KBM-7 (cell line): Measurements from ENCODE around the gene TRPC3.
"Not testable (repeated sequence)": the region's sequence is repeated elsewhere in the genome, so short reads cannot be mapped to it uniquely, and the experiment has no call there.

Source experiments
- DNase-seq: peaks from one replicate; pipeline ENCODE4 v3.0.0-alpha.2; 2015
- in situ Hi-C: fragments of 300-500 bp; cut with MboI; formaldehyde crosslinking; loops from 2 replicates; pipeline ENCODE4 v1.14.3; 2020; ENCODE audit warnings: low sequenced_read_pairs, low pct_unique_long_range_greater_than_20kb, mixed read lengths

Gene TRPC3

DNA sequence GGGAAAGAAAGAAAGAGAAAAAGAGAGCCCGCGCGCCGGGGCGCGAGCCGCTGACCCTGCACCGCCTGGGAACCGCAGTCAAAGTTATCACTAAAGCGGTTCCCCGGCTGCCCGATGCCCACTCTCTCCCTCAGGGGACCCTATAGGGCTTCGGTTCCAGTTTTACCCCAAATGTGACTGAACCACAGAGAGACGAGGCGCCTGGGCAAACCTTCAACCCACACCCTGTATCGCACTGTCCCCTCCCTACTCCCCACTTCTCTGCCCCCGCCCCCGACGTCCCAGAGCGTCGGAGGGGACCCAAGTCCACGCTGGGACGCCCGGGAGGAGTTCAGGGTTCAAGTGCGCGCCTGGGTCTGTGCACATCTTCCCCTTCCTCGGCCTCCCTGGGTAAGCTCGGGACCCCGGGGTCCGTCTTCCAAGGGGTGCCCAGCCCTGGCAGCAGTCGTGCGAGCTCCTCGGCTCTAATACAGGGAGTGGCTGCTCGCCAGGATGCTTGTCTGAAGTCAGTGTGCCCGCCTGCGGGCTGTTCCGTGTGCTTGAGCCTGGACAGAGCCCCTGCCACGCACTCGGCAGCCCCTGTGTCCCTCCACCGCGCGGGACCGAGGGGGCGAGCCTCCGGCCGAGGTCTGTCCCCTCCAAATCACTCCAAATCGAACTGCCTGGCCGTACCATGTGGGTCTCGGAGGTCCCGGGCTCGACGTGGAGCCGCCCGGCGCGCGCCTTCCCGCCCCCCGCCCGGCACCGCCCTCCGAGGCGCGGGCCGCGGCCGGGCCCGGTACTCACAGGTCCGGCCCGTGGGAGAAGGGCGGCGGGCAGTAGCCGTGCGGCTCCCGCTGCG is 960 bp downstream of the TRPC3 start:
- peak; percentile 23 for DNase-seq
- in situ Hi-C loops, result no loop called here

DNA sequence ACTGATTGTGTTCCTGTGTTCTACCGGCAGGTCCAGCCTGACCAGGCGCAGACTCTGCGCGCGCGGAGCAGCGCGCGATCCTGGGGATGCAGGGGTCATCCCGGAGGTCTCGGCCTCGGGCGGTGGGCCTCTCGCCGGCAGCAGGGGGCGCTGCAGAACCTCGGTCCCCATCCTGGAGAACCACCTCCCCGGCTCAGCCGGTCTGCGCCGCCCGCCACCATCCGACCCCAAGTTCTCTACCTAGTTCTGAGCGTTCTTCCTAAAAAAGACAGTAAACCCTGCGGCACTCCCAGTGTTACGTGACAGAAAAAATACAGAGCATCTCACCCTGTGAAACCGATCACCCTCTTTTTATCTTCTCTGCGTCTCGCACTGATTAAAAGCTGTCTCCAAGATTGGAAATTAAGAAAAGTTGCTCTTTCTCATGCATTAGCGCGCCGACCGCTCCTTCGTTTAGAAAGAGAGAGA is 1.6 kb downstream of the TRPC3 start:
- peak; percentile 75 for DNase-seq
- in situ Hi-C loops, result no loop called here

DNA sequence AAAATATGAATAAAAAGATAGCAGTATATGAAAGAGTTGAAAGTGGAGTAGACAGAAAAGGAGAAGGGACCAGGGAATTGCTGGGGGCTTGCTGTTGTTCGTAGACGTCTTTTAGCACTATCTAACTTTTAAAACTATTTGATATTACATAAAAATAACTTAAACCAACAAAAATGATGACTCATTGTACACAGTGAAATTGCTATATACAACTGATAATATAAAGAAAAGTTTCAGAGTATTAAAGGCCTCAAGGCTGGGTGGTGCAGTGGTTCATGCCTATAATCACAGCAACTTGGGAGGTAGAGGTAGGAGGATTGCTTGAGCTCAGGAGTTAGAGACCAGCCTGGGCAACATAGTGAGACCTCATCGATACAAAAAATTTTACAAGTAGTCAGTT is 5.2 kb downstream of the TRPC3 start:
- in situ Hi-C loops, result no loop called here
- DNase-seq, result no peak

DNA sequence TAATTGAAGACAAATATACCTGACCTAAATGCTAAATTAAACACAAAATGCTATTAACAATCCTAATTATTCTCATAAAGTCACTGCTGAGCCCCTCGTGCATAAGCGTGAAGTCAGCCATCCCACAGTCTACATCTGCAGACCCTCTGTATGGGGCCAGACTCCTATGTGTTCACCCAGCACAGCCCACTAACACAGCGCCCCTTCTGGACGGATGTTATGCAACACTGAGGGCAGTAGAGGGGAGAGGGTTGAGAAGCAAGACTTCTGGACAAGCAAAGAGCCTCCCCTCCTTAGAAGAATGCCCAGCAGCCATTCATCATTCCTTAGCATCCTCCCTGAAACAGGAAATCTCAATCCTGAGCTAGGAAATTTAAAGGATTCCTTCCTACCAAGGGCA is 7.9 kb downstream of the TRPC3 start:
- in situ Hi-C loops, result no loop called here
- DNase-seq, result no peak

DNA sequence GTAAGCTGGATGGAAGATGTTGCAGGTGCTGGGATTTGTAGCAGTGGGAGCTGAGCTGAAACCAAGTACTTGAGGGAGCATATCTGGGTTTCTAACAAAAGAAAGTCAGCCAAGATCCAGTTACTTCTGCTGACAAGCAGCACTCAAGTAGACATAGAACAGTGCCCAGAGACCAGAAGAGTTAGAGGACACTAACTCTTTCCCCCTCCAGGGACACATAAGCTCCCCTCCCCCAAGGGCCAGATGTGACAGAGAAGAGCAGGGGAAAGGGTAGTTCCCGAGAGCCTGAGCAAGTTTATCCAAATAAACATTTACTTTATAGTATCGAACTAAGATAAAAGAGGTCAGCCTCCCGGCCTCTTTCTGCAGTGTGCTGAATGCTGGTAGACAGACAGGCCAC is 12.2 kb downstream of the TRPC3 start:
- in situ Hi-C loops, result no loop called here
- no peak for DNase-seq

DNA sequence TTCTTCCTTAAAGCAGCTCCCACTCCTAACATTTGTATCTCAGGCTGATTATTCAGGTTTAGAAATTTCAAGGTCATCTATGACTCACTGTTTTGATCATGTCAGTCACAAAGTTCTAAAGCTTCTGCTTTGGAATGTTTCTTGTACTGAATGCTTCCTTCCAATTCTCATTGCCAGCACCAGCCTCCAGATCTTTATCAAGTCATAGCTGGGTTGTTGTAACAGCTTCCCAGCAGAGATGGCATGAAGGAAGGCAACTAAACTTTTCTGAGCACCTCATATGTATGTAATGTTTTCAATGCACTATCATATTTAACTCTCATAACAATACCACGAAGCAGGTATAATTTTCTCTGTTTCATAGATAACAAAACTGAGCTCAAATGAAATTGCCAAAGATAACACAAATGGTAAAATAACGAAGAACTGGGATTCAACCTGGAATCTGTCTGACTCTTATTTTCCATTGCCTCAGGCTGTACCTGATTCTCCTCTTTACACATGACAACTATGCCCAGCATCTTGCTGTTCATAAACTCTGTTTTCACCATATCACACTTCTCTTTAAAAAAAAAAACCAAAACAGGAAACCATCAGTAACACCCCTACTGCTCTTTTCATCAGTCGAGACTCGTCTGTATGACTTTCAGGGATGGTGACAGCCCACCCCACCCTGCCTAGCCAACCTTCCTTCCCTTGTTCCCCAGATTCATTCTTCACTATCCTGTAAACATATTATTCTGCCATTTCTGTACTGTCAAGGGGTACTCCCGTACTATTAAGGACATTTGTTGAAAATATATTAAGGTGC is 13.4 kb downstream of the TRPC3 start:
- in situ Hi-C loops, result no loop called here
- DNase-seq, result no peak

DNA sequence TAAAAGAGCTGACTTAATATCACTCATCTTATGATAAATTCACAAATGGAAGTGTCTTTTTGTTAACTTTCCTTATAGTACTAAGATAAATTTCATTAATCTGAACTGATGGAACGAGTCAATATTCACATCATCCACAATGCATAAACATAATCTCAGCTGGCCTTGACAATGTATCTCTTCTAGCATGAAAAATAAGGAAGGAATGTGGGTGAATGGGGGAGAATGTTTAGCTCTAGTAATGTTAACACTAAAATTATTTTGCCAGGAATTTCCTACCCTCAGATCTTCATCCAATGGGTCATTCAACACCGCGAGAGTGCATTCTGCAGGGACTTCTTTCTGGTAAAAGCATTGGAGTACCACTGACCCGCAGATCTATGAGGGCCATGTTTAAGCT is 15.8 kb downstream of the TRPC3 start:
- DNase-seq, result no peak
- in situ Hi-C loops, result no loop called here

DNA sequence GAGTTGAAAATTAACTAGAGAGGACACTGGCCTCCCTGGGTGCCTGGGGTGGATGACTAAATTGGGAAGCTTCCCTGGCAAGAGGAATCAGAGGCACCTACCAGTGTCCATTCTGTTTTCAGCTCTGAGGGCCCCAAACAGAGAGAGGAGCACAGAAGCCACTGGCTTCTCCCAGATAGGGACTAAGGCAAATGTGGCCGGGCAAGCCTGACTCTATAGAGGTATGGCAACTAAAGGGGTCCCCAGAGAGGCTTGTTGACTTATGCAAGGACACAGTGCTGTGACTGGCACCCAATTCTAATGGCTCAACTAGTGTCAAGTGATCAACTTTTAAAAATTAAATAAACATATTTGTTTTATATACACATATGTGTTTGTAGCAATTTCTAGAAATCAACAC is 17.2 kb downstream of the TRPC3 start:
- in situ Hi-C loops, result no loop called here
- no peak for DNase-seq

DNA sequence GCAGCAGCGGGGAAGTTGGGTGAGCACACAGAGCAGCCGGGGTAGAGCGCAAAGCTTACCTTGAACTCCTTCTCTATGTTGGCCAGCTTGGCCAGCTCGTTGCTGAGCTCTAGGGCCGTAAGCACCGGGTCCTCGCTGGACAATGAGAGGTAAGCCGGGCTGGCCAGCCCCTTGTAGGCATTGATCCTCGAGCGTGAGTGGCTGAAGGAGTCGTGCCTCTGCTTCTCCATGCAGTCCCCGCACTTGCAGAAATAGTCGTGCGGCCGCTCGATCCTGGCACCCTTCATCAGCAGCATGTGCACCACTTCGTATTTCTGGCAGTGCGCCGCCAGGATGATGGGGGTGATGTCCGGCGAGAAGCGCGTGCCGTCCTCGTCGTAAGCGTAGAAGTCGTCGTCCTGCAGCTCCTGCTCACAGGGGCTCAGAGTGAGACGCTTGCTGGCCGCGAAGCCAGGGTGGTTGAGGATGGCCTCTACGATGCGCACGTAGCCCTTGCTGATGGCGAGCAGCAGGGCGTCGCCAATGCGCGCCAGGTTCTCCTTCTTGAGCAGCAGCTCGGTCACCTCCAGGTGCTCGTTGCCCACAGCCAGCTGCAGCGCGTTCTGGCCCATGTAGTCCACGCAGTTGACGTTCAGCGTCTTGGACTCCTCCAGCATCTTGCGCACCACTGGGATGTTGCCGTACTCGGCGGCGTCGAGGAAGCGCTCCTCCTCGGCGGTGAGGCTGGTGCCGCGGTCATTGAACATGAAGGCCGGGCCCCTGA is 19.5 kb downstream of the TRPC3 start:
- no peak for DNase-seq
- in situ Hi-C loops, result no loop called here

DNA sequence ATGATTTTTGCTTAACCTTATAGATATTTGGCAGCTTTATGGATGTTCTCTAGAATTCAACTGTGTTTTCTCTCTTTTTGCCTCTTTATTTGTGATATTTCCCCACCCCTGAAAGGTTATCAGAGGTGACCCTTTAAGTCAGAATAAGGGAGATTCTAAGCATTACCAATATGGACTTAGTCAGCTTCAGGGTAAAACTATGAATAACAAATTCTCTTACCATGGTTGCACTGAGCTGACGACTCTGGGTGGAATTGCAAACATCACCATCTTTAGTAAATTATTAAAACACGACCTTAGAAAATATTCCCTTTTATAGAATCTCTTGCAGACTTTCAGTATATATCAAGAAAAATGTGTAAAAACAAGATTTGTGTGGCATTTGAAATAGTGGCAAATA is 21.6 kb downstream of the TRPC3 start:
- in situ Hi-C loops, result no loop called here
- no peak for DNase-seq

DNA sequence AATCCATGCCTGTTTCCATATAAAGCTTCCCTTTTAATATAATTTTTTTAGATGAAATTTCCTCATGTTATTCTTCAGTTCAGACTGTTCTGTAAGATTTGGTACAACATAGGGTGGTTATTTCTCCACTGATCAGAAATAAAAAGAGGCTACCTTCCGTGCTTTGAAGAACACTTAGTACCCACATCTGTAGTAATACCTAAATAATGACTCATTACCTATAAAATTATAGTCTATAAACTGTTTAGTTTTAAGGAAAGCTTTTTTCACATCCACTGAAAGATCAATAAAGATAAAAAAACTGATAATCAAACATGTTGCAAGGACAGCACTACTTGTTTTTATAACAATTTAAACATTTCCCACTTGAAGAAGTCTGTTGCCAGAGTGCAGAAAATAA is 23.9 kb downstream of the TRPC3 start:
- in situ Hi-C loops, result no loop called here

DNA sequence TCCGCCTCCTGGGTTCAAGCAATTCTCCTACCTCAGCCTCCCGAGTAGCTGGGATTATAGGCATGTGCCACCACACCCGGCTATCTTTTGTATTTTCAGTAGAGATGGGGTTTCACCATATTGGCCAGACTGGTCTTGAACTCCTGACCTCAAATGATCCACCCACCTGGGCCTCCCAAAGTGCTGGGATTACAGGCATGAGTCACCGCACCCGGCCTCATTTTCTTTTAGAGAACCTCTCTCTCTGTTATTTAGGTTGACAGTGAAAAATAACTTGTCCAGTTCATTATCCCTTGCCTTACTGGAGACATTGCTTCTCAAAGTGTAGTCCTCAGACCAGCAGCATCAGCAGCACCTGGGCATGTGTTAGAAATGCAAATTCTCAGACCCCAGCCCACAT is 25.4 kb downstream of the TRPC3 start:
- DNase-seq, in situ Hi-C loops: not testable (repeated sequence)

More for the DNA sequence above, 23.9 kb downstream of the TRPC3 start:
- DNase-seq, result no peak

DNA sequence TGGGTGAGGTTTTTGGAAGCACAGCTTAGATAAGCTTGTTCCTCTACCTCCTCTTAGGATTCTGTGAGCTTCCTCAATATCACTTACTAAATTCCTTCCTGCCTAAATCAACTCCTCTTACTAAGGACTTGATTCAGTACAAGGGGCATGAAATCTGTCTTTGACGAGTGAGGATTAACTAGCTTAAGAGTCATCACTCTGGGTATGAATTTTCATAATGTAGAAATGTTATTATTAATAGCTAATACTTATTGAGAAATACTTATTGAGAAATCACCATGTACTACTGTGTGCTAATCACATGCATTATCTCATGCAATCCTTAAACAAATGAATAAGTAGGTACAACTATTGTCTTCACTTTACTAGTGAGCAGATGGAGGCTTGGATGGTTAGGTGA is 28.6 kb downstream of the TRPC3 start:
- in situ Hi-C loops, result no loop called here
- DNase-seq, result no peak

DNA sequence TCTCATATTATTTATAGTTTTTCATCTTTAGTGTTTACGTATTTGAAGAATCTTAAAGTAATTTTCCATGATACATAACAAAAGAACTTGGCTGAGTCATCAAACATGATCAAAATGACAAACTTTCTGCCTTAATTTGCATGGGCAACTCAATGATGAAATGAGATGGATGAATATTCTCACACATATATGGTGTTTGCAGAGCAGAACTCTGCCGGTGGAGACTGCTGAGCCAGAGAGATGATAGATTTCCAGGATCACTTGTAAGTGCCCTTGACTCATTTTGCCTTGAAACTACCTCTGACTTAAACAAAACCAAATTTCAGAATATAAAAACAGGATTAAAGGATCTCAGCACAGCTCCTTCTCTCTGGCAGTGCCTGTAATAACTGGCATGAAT is 38.2 kb downstream of the TRPC3 start:
- in situ Hi-C loops, result no loop called here
- DNase-seq, result no peak

DNA sequence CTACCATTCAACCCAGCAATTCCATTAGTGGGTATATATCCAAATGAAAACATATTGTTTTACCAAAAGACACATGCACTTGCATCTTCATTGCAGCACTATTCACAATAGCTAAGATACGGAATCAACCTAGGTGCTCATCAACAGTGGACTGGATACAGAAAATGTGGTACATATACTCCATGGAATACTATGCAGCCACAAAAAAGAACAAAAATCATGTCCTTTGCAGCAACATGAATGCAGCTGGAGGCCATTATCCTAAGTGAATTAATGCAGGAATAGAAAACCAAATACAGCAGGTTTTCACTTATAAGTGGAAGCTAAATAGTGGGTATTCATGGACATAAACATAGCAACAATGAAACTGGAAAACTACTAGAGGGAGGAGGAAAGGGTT is 43.5 kb downstream of the TRPC3 start:
- DNase-seq, result no peak
- in situ Hi-C loops, result no loop called here

DNA sequence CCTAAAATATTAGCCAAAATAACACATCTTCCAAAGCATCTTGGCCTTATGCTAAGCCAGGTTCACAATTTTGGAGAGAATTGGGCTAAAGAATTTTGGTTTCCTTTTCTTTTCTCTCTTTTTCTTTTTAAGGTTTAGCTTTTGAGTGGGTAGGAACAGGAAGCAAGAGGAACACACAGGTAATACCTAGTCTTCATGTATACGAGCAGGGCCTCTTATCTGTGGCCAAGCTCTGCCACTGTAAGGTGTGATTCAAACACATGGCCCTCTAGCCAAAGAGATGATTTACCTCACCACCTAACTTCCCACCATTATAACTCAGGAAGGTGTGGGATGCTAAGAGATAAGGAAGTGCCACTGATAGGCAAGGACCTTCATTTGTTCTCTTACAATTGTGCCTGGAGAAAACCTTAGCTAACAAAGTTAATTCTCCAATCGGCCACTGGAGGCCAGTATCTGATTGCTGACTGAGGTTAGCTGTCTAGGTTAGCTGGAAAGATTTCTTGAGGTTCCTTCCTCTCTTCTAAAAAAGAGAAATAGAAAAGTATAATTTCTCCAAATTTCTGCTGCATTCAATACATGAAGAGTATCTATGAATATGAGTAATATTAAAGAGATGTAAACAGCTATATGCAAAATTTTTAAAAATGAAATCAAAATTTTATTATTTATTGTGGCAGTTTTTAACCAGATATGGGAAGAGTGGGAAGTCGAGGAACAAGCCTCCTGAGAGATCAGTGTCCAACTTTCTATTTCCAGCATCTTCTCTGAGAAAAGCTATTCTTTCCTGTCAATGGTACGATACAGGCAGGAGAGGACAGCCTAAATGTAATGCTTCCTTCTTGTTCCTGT is 51.5 kb downstream of the TRPC3 start:
- DNase-seq, result peak; percentile 72
- in situ Hi-C loops, result no loop called here

DNA sequence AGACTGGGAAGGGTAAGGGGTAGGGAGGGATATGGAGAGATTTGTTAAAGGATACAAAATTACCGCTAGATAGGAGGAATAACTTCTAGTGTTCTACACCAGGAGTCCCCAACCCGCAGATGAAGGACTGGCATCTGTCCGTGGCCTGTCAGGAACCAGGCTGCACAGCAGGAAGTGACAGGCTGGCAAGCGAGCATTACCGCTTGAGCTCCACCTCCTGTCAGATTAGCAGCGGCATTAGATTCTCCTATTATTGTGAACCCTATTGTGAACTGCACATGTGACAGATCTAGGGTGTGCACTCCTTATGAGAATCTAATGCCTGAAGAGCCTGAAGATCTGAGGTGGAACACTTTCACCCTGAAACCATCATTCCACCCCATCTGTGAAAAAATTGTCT is 53.7 kb downstream of the TRPC3 start:
- in situ Hi-C loops, result no loop called here
- peak; percentile 16 for DNase-seq

DNA sequence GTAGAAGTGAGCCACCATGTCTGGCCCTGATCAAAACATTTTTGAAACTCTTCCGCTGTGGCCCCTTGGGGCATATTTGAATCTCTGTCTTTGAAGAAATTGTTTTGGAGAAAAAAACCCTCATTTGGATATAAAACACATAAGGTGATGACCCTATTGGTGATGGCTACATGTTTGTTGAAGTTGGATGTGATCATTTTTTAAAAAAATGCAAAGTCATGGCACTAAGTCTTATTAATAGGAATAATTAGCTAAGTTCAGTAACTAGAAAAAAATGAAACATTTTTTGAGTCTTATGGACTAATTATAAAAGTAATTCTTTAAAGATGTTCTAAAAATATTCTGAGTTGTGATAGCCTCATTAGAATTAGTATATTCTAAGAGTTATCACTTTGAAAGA is 63.7 kb downstream of the TRPC3 start:
- no peak for DNase-seq
- in situ Hi-C loops, result no loop called here

DNA sequence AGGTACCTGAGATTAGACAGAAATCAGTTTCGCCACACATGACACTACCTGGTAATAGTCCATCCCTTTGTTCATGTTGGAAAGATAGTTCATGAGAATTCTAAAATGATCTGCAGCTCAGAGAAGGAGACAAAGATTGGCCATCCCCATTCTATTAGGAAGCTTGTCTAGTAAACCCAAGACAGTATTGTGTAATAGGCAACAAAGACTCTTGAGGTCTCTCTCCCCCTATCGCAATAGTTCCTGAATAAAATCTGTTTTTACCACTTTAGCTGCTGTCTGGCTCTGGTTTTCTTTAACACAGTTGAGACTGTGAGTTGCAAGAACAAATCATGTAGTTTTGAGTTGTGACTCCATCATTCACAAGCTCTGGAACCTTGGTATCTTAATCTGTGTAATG is 66.7 kb downstream of the TRPC3 start:
- no peak for DNase-seq
- in situ Hi-C loops, result no loop called here
